GM19035 (cell line): ENCODE measurements around the gene ANKRD30BL.
"Not testable (repeated sequence)": the region's sequence is repeated elsewhere in the genome, so short reads cannot be mapped to it uniquely, and the experiment has no call there.

Experiments
- ATAC-seq: cut with Tn5 transposase; IDR thresholded peaks from one replicate; pipeline ENCODE4 v1.9.1; 2021; ENCODE audit not compliant: unreplicated experiment

The ANKRD30BL gene, protein sequence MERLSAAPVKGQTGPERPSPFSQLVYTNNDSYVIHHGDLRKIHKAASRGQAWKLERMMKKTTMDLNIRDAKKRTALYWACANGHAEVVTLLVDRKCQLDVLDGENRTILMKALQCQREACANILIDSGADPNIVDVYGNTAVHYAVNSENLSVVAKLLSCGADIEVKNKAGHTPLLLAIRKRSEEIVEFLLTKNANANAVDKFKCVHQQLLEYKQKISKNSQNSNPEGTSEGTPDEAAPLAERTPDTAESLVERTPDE

DNA sequence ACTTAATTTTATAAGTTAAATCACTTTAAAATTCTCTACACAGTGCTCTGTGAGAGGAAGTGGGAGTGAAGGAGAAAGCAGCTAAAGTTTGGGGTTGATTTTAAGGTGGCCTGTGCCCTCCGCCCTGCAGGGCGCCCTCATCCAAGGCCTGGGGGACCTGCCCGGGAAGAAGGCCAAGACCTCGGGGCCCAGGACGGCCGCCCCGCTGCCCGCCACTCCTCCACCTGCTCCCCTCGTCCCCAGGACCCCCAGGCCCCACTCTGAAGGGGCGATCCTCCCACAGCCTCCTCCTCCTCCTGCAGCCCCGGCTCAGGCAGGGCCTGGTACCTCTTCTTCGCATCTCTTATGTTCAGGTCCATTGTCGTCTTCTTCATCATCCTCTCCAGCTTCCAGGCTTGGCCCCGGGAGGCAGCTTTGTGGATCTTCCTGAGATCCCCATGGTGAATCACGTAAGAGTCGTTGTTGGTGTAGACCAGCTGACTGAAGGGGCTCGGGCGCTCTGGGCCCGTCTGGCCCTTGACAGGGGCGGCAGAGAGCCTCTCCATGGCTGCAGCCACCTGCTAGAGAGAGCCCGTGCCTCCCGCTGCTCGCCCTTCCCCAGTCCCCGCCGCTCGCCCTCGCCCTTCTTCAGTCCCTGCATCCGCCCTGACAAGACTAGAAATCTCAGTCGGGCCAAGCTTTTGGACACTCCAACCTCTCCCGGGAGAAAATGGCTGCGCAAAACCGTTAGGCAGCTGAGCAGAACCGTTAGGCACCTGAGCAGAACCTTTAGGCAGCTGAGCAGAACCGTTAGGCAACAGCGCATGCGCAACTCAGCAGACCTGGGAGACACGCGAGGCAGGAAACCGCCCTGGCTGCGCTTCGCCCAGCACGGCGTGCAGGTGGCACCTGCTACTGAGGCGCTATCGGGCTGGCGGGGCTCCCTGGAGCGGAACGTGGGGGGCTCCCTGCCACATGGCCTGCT, at the start of gene ANKRD30BL:
Gene ANKRD30BL, minus strand, starts transcription at position 792 of the 964 bp plus-strand sequence. Its CDS starts 247 bp downstream, at position 545.
- not testable (repeated sequence) for ATAC-seq

DNA sequence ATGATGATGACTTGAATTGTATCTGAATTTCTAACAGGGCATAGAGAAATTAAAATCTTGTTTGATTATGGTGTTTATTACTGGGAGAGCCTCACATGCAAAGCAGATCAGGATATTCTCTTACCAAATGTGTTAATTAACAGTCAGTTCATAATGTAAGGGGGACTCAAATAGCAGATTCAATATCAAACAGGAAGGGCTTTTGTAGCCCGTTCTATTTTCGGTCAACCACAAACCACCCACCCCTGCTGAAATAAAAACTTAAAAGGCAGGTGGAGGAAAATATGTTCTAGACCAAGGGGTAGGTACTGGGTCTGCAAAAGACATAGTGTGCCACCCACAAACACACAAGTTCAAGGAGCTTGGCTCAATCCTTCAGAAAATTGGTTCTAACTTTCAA, 41.1 kb upstream of the ANKRD30BL start:
- not testable (repeated sequence) for ATAC-seq

DNA sequence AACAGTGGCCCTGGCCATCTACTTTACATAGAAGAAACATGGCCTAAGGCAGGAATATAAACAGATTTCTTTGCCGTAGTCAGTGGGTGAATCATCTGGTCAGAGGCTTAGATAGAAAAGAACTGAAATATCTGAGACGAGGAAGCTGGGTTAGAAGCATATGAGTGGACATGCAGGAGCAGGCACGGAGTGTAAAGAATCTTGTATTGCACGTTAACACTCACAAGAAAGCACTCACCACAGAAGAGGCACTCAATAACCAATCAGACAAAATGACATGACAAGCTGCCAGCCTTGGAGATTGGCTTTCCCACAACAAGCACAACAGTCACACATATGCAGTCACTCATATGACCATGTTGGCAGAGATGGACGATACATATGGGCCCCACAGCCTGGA, 31.1 kb upstream of the ANKRD30BL start:
- ATAC-seq: not testable (repeated sequence)

DNA sequence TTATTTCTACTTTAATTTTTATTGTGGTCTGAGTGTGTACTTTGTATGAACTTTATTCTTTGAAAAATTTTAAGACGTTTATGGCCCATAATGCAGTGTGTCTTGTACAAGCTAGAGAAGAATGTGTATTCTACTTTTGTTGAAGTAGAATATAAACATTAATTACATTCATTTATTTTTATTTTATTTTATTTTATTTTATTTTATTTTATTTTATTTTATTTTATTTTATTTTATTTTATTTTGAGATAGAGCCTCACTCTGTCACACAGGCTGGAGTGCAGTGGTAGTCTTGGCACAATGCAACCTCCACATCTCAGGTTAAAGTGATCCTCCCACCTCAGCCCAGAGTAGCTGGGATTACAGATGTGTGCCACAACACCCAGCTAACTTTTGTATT, 5.3 kb upstream of the ANKRD30BL start:
- not testable (repeated sequence) for ATAC-seq

DNA sequence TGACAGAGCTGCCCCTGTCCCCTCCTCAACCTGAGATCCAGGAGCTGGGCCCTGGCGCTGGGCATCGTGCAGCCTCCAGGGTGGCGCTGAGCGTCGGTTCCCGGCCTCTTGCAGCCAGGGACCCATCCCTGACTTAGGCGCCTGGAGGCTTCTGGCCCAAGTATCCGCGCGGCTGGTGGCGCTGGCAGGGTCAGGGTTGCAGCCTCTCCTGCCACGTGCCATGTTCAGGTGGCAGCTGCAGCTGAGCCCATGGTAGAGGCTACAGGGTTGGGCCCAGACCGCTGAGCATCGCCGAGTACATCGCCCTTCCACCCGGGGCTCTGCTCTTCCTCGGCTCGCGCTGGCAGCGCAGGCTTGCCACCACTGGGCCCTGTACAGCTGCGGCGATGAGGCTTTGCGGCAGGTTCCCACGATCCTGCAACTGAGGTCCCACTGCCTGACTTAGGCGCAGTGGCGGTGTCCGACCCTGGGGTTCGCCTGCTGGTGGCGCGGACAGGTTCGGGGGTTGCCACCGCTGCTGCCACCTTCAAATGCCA, 441 bp upstream of the ANKRD30BL start:
- not testable (repeated sequence) for ATAC-seq

DNA sequence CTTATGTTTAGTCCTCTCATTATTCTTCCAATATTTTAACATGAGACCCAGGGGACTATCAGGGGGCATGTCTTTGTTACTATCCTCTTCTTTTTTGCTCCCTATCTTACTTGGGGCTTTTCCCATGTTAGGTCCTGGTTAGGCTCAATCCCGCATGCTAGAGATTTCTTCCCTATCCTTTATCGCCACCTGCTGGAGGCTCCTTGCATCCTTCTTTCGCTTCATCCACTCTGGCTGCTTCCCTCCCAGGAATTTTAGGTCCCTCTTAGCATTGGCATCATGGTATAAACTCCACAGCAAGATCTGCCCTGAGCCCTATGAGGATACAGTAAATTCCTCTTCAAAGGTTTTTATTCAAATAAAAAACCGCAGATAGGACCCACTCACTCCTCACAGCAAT, 15.0 kb downstream of the ANKRD30BL start:
- not testable (repeated sequence) for ATAC-seq
